Muscle of arm (tissue), 14 donors: ENCODE data around the gene MCTP2. TPM values are rescaled to one million over a fixed set of nuclear protein-coding genes. Genes with fewer than 3 reads are reported as not detected.

ENCODE experiments used
- DNase-seq: peaks from one replicate; pipeline ENCODE4 v3.0.0-alpha.2; 2013
- long read RNA-seq, 11 donors: transcript quantifications; one replicate each; lab custom pipeline, GENCODE V29; 2026
- polyA plus RNA-seq, 12 donors: library from polyadenylated mRNA; unstranded; fragments of 120-200 nt; gene quantifications; one replicate each; pipeline ENCODE4 v1.2.1, GENCODE V29; 2013; ENCODE audit not compliant: insufficient read length in 12 of 12

MCTP2 gene, protein sequence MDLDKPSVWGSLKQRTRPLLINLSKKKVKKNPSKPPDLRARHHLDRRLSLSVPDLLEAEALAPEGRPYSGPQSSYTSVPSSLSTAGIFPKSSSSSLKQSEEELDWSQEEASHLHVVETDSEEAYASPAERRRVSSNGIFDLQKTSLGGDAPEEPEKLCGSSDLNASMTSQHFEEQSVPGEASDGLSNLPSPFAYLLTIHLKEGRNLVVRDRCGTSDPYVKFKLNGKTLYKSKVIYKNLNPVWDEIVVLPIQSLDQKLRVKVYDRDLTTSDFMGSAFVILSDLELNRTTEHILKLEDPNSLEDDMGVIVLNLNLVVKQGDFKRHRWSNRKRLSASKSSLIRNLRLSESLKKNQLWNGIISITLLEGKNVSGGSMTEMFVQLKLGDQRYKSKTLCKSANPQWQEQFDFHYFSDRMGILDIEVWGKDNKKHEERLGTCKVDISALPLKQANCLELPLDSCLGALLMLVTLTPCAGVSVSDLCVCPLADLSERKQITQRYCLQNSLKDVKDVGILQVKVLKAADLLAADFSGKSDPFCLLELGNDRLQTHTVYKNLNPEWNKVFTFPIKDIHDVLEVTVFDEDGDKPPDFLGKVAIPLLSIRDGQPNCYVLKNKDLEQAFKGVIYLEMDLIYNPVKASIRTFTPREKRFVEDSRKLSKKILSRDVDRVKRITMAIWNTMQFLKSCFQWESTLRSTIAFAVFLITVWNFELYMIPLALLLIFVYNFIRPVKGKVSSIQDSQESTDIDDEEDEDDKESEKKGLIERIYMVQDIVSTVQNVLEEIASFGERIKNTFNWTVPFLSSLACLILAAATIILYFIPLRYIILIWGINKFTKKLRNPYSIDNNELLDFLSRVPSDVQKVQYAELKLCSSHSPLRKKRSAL
- polyA plus RNA-seq = 10 to 100 TPM in 1 of 12 donors, 1 to 10 TPM in 3, under 1 TPM in 7, not detected in 1; 0.33 to 10.1 (median 0.57) TPM
- long read RNA-seq, donor 1, full-length matches to known transcripts = 2 of 2 reads
- long read RNA-seq, donor 1, partial matches to known transcripts = 0 of 2 reads
- long read RNA-seq, donor 1, other reads (novel, unspliced or antisense) = 0 of 2 reads
- long read RNA-seq, donor 2 = 0 reads
- long read RNA-seq, donor 3 = 0 reads
- long read RNA-seq, donor 4 = 0 reads
- long read RNA-seq, donor 5 = 0 reads
- long read RNA-seq, donor 6 = 0 reads
- long read RNA-seq, donor 7 = 0 reads
- long read RNA-seq, donor 8 = 0 reads
- long read RNA-seq, donor 9 = 0 reads
- long read RNA-seq, donor 10 = 0 reads
- long read RNA-seq, donor 11 = 0 reads

DNA sequence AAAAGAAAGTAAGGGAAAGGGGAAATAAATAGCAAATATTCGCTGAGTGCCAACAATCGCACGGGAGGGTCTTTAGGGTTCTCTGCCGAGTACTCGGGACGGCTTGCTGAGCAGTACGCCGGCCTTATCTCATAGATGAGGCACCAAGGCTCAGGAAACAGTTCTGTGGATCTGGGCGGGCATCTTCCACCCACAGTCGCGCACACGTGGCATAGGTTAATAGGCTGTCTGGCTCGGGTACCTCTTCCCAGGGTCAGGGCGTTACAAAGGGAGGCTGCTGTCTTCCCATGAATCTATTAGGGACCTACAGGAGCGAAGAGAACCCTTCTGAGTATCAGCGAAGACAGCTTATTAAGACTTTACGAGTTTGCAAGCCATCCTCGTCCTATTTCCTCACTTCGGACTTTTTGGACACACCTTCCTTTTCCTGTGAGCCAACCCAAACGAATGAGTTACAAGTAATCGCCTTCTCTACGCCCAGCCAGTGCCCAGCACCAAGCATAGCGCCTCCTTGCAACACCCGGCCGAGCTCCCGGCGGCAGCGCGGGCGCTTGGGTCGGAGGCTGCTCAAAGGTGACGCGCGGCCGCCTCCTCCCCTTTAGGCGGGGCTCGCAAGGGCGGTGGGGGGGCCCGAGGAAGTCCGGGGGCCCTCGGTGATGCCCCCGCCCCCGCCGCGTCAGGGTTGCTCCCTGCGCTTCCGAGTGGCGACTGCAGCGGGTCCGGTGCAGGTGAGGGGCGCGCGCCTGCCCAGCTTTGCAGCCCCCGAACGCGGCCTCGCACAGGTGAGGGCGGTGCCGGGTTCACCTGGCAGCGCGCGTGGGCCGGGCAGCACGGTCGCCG lies at the start of gene MCTP2:
Gene MCTP2, plus strand, starts transcription at position 679 of the 840 bp plus-strand sequence. CDS start 66,705 bp downstream, outside the sequence.
- DNase-seq = peak; percentile 45

DNA sequence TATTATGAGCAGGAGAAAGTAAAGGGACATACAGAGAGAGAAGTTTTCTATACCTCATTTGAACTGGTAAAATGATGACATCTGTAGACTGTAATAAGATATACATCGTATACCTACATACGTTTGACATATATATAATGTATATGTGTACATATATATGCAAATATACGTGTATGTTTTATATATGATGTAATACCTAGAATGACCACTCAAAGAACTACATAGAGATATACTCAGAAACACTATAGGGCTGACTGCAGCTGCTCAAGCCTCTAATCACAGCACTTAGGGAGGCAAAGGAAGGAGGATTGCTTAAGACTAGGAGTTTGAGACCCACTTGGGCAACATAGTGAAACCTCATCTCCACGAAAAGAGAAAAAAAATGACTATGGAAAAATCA lies 48.5 kb upstream of the MCTP2 start:
- DNase-seq = no peak

DNA sequence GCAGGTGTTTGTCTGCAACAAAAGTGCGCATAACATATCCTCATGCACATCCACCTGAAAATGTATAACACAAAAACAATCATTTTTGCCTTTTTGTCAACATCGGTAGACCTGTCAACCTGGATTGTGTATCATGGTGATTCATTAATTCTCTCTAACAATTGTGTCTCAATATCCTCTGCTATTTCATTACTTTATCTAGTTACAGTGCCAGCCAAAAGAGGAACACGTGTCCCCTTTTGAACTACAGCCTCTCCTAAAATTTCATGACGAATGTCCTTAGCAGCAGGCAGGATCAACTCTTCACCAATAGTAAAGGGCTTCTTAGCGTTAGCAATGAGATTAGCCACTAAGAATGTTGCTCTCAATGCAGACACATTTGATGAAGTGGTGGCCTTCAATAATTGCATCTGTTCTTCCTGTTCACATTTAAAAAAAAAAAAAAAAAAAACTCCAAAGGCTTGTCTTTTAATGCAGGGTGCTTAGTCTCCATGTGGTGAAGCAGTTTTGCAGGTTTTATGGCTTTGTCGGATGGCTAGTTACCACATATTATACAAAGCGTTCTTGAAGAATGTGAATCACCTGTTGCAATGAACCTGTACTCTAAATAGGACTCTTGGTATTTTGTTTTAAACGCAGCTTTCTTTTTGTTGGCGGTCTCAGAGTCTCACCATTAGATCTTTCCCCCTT lies 45.7 kb upstream of the MCTP2 start:
- DNase-seq = no peak

DNA sequence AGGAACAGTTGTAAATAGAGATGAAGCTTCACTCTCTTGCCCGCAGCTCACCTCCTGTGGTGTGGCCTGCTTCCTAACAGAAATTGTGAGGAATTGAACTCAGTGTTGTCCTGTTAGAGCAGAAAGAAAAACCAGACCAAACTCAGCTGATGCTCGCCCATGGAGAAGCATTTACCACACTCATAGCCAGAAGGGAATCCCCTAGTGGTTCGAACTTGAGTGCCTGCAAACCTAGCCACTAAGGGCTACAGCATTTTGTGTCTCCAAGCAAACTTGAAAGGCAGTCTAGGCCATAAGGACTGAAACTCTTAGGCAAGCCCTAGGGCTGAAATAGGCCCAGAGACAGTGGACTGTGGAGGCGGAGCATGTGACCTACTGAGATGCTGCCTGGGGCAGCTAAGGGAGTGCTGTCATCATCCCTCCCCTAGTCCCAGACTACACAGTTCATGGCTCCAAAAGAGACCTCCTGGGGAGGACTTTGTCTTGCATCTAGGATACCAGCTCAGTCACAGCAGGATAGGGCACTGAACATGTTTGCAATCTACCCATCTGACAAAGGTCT lies 44.5 kb upstream of the MCTP2 start:
- DNase-seq = no peak

DNA sequence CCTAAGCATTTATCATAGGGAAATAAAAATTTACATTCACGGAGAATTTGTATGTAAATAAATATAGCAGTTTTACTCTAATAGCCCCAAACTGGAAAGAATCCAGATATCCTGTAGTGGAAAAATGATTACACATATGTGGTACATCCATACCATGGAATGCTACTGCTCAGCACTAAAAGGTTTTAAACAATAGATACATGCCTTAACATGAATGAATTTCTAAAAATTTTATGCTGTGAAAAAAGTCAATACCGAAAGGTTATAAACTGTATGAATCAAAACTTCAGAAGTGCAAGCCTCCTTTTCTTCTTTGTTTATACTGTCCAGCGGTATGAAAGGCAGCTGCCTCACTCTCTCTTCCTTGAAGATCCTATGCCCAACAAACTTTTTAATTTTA lies 37.5 kb upstream of the MCTP2 start:
- no peak for DNase-seq

DNA sequence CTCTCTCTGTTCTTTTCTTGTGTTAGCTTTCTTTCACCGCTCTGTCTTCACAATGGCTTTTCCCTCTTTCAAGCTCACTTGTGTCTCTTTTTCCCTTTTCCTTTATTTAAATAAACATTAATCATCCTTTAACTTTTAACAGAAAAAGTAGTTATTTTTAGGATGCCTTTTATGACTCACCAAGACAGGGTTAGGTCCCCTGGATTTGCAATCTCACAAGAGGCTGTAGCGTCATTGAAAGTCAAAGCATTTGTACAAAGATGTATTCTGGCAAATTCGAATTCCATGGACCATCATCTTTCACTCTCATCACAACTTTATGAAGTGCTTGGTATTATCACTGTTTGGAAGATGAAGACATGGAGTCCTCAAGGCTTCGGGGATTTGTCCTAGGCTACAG lies 34.8 kb upstream of the MCTP2 start:
- DNase-seq = no peak

DNA sequence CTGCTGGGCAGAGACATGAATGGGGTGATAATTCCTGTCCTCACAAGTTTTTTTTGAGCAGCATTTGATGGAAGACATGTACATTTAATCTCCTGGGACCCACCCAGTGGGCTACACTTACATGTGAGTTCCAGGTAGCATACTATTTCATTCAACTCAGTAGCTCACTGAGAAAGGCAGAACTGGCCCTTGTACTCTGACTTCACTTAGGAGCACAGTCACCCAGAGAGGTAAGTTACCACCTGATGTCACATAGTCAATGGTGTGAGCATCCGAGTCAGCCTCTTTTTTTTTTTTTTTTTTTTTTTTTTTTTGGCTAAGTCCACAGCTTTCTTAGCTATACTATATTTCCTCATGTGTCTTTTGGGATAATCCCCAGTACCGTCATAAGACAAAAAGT lies 32.7 kb upstream of the MCTP2 start:
- DNase-seq = no peak

DNA sequence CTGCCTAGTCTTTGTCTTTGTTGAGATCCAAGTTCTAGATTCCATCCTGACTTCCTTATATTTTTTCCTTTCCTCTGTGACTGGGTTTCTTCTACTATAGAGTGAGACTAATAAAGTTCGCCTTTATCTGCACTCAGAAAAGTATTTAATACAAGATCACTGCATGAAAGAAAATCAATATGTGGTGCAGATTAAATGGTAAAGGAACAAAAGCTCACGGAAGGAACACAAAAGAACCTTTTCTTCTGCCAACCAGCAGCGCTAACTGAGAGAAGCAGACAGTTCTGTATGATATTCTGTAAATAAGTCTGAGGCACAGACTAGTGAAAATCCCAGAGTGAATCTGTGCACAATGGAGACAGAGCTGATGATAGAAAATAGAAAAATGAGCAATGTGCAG lies 31.6 kb upstream of the MCTP2 start:
- DNase-seq = no peak

DNA sequence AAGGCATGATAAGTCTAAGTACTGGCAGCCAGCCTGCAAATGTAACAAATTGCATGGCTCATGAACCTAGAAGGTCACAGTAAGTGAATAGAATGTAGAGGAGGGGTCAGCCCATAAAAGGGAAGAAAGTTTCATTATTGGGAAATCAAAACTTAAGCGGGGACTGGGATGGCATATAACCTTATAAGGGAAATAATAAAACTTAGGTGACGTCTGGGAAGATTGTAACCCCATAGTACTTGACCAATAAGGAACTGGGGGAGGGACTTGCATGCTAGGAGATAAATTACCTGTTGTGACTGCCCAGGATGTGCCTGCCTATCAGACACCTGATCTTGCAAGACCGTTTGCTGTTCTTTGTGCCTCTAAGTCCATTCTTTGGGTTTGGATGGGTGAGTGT lies 28.1 kb upstream of the MCTP2 start:
- DNase-seq = no peak

DNA sequence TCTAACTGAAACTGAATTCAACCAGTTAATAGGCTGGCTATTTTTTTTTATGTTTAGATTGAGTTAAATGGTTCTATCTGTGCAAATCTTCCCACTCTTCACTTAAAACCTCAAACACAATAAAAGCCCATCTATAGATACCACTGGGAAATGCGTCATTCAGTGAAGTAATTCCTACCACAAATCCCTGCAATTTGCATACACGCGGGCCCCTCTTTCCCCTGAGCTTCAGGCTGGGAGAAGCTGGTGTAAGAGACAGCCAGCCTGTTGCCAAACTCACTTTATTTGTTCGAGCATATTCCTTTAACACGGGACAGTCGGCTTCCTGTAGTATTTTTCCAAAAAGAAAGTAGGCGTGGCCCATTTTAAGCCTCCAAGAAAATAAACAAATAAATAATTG lies 26.0 kb upstream of the MCTP2 start:
- no peak for DNase-seq

DNA sequence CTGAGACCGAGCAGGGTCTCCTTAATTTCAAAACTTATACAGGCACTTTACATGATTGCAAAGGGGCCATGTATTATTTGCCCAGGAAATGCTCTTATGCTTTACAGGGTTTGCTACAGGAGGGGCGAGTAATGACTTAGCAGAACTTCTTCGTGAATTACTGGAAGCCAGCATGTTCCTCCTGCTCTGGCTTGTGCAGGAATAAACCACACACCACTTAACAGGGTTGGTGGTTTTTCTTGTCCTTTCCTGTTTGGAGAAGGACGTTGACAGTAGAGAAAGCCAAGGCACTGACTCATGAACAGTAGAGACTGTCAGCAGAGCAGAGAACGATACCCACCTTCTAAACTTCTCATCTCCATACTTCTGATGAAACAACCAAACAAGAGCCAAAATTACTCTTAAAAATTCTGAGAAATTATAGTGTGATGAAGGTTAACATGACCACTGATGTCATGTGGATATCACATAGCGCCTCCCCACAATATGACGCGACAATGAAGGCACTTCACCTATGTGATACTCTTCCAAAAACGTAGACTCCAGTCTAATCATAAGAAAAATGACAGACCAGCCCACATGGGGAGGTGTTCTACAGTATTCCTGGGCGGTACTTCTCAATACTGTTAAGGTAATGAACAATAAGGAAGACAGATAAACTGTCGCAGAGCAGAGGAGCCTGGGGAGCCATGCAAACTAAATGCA lies 24.7 kb upstream of the MCTP2 start:
- DNase-seq = no peak

DNA sequence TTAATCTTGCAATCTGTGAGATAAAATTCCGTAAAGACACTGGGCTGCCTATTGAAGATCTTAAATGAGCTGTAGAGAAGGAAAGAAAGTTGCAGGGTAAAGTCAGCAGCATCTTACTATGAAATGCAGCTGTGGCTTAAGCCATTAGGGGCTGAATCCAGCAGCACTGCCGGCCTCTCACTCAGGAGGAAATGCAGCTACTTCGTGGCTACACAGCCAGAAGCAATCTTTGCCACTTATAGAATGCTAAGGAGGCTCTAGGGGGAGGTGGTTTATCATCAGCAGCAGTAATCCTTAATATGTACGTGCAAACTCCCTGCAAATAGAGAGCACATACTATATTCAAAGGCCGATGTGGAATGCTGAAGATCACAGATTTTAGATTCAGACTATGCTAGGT lies 19.1 kb upstream of the MCTP2 start:
- no peak for DNase-seq

DNA sequence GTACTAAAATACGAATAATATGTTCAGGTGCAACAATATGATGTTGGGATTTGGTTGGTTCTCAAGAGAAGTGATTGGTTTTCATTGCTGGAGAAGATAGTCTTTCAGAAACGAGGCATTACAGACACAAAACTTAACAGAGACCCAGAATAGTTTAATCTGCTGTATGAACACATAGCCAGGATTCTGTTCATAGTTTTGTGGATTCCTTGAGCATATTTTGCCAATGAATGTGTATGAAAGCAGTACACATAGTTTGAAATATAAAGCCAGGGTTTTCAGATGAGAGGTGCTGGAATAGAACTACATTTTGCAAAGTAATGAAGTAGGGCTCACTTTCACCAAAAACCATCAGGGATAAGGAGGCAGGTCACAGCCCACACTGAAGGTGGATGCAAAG lies 5.7 kb upstream of the MCTP2 start:
- no peak for DNase-seq

DNA sequence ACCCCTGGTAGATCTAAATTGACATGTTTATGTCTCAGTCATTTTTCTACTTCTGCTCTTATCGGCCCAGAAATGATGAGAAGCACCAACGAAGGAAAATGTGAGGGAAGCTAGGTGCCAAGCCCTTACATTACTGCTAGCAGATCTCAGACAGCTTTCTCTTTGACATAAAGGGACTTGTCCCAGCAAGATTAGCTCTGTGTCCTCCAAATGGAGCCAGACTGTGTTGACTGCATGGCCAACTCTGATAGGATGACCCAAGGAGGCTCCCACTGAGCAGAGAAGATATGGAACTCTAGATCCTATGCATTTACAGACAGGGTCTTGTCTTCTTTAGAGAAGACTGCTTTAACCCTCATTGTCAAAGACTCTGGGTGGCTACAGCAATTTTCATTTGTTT lies 2.8 kb upstream of the MCTP2 start:
- no peak for DNase-seq

DNA sequence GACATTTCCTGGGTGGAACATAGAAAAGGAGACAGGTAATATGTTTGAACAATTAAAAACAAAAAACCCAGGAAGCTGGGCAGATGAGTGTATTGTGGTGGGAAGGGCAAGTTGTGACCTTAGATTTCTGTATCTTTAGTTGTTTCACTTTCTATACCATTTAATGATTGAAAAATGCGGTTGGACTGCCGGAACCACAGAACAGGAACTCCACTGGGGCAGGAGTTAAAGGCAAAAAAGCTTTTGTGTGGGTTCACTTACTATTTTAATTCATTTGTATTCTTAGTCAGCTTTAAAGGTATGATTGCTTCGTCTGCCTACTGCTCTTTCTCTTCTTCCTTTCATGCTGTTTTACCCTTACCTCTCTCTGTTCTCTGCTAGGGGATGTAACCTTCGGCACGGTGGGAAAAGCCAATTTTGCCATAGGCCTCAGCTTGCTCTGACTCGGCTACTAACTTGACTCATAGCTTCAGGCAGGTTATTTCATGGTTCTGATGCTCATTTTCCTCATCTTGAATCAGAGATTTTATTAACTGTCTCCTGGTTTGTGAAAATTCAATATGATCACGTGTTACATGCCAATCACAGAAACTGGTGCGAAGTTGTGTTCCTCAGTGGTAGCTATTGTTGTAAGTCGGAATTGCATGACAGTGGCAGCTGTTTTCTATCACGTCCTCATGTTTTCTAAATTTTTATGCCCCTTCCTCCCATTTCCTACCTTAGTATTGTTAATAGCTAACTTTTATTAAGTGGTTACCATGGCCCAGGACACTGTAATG lies 1.6 kb upstream of the MCTP2 start:
- DNase-seq = no peak

DNA sequence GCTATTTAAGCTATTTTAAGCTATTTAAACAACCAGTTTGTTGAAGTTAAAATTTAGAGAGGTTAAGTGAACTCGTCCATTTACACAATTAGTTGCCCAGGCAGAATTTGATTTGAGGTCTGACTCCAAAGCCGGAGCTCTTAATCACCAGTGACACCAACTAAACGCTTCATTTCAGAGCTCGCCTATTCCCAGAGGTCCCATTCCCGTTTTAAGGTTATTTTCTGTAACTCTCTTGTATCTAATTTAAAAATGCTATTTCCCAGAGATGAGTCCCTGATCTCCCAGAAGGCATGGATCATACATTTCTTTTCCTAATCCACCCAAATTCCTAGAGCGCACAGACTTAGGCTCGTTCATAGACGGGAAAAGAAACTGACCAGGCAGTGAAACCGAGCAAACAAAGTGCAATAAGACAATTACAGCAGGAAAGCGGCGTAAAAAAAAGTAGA lies 904 bp upstream of the MCTP2 start:
- DNase-seq = no peak

DNA sequence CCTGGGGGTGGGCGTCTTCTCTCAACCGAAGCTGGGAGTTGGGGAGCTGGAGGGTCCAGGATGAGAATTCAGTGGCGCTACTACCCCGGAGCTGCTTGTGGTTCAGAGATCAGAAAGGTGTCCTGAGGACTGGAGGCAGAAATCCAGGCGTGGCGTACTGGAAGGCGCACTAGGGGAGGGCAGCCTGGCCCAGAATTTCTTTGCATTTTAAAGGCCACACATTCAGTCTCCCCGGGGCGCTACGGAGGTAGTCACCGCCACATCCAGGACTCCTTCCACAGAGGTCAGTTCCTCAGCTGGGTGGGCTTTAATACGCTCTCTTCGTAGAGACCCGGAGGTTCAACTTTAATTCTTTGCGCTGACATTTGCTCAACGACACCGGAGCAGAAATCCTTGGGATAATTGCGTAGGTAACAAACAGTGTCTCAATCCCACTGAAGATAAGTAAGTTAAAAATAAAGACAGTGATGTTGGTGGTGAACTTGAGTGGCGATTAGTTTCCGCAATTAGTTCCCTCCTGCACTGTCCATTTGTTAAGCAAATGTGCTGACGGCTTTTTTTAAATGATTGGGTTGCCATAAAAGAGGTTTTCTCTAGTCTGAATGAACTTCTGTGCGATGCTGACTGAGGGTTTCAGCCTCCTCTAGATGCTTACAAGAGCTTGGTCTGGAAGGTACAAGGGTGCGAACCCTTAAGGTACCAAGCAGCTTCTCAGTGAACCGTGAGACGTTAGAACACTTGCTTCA lies 535 bp downstream of the MCTP2 start:
- no peak for DNase-seq

DNA sequence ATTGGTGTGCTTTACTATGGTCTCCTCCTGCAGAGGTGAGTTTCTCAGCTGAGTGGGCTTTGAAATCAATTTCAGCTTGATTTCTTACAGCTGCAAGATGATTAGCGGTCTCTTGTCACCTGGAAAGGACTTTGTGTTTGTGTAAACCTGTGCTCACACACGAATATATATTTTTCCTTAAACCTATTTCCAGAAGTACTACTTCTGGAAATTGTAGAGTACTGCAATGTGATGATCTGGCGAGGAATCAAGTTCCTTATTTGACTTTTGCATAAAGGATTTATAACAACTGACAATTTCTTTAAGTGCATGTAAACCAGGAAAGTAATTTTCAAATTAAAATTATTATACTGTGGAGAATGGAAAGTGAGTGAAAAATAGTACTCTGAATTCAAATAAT lies 2.1 kb downstream of the MCTP2 start:
- no peak for DNase-seq
